HL-60 (cell line): ENCODE measurements around the gene ATP6V1G3.

Experiments used
- CTCF ChIP-seq: IDR thresholded peaks from one replicate; pipeline ENCODE4 v1.5.1; 2011; ENCODE audit warnings: low read length, control low read depth, inconsistent platforms; ENCODE audit not compliant: insufficient read depth
- GABPA ChIP-seq: IDR thresholded peaks from 2 replicates; pipeline ENCODE4 v1.6.1; 2012; ENCODE audit warnings: low read depth
- POLR2AphosphoS5 ChIP-seq: IDR thresholded peaks from 2 replicates; pipeline ENCODE4 v1.6.1; 2012; ENCODE audit warnings: low read depth
- TF ChIP-seq, protein P1 (sequence below): IDR thresholded peaks from 2 replicates; pipeline ENCODE4 v1.6.1; 2012; ENCODE audit warnings: low read depth; ENCODE audit not compliant: insufficient replicate concordance

- TF ChIP-seq POLR2AphosphoS5, result no peak
- TF ChIP-seq GABPA, result no peak
- TF ChIP-seq CTCF, result no peak
- TF ChIP-seq, protein P1, sequence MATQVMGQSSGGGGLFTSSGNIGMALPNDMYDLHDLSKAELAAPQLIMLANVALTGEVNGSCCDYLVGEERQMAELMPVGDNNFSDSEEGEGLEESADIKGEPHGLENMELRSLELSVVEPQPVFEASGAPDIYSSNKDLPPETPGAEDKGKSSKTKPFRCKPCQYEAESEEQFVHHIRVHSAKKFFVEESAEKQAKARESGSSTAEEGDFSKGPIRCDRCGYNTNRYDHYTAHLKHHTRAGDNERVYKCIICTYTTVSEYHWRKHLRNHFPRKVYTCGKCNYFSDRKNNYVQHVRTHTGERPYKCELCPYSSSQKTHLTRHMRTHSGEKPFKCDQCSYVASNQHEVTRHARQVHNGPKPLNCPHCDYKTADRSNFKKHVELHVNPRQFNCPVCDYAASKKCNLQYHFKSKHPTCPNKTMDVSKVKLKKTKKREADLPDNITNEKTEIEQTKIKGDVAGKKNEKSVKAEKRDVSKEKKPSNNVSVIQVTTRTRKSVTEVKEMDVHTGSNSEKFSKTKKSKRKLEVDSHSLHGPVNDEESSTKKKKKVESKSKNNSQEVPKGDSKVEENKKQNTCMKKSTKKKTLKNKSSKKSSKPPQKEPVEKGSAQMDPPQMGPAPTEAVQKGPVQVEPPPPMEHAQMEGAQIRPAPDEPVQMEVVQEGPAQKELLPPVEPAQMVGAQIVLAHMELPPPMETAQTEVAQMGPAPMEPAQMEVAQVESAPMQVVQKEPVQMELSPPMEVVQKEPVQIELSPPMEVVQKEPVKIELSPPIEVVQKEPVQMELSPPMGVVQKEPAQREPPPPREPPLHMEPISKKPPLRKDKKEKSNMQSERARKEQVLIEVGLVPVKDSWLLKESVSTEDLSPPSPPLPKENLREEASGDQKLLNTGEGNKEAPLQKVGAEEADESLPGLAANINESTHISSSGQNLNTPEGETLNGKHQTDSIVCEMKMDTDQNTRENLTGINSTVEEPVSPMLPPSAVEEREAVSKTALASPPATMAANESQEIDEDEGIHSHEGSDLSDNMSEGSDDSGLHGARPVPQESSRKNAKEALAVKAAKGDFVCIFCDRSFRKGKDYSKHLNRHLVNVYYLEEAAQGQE, result no peak
Measured at GRCh38 chr1:198483006-198483405, 57.5 kb downstream of the ATP6V1G3 start.
